Hepatocyte (in vitro differentiated cells): ENCODE measurements around the gene CDC5L. TPM values are rescaled to one million over a fixed set of nuclear protein-coding genes. Genes with fewer than 3 reads are reported as not detected.

ENCODE experiments used
- DNase-seq: peaks from one replicate; pipeline ENCODE4 v3.0.0-alpha.2; 2016; ENCODE audit warnings: low spot score
- H2AFZ ChIP-seq: fragments of 200-600 bp; sonication (generic); 2 replicates; pipeline ENCODE4 v1.6.0; 2016; ENCODE audit warnings: antibody characterized with exemption, mild to moderate bottlenecking
- H3K27ac ChIP-seq: fragments of 200-600 bp; sonication (generic); 2 replicates; pipeline ENCODE4 v1.5.1; 2016; ENCODE audit warnings: mild to moderate bottlenecking
- H3K27me3 ChIP-seq: fragments of 200-600 bp; sonication (generic); 2 replicates; pipeline ENCODE4 v1.6.1; 2016
- H3K36me3 ChIP-seq: fragments of 200-600 bp; sonication (generic); replicated peaks from 2 replicates; pipeline ENCODE4 v1.5.1; 2016; ENCODE audit warnings: low read depth; ENCODE audit not compliant: insufficient read depth
- H3K4me1 ChIP-seq: fragments of 200-600 bp; sonication (generic); 2 replicates; pipeline ENCODE4 v1.5.1; 2016; ENCODE audit warnings: mild to moderate bottlenecking, moderate library complexity; ENCODE audit not compliant: insufficient read depth
- H3K4me2 ChIP-seq: fragments of 200-600 bp; sonication (generic); 2 replicates; pipeline ENCODE4 v1.6.0; 2016
- H3K4me3 ChIP-seq: fragments of 200-600 bp; sonication (generic); 2 replicates; pipeline ENCODE4 v1.5.1; 2016; ENCODE audit warnings: mild to moderate bottlenecking
- H3K79me2 ChIP-seq: fragments of 200-600 bp; sonication (generic); 2 replicates; pipeline ENCODE4 v1.6.0; 2017; ENCODE audit warnings: mild to moderate bottlenecking
- H3K9me2 ChIP-seq: fragments of 200-600 bp; sonication (generic); replicated peaks from 2 replicates; pipeline ENCODE4 v1.6.0; 2017; ENCODE audit warnings: mild to moderate bottlenecking; ENCODE audit not compliant: insufficient read depth
- H3K9me3 ChIP-seq: fragments of 200-600 bp; sonication (generic); 2 replicates; pipeline ENCODE4 v1.5.1; 2016; ENCODE audit warnings: low read depth, mild to moderate bottlenecking
- H4K20me1 ChIP-seq: fragments of 200-600 bp; sonication (generic); 2 replicates; pipeline ENCODE4 v1.6.0; 2016; ENCODE audit warnings: mild to moderate bottlenecking; ENCODE audit not compliant: insufficient read depth, poor library complexity, severe bottlenecking
- CTCF ChIP-seq: fragments of 200-600 bp; sonication (generic); IDR thresholded peaks from 2 replicates; pipeline ENCODE4 v1.5.1; 2016; ENCODE audit warnings: antibody characterized with exemption, mild to moderate bottlenecking; ENCODE audit not compliant: poor library complexity
- EZH2 ChIP-seq: fragments of 200-600 bp; sonication (generic); IDR thresholded peaks from 2 replicates; pipeline ENCODE4 v1.6.1; 2016; ENCODE audit warnings: antibody characterized with exemption, mild to moderate bottlenecking, borderline replicate concordance
- EZH2phosphoT487 ChIP-seq: fragments of 200-600 bp; sonication (generic); IDR thresholded peaks from one replicate; pipeline ENCODE4 v1.6.1; 2018; ENCODE audit warnings: antibody characterized with exemption, mild to moderate bottlenecking, low read depth, moderate library complexity; ENCODE audit not compliant: unreplicated experiment, severe bottlenecking
- WGBS: methylation state at CpG from one replicate; pipeline ENCODE4 v1.1.6; 2016; ENCODE audit warnings: low lambda C conversion rate; ENCODE audit errors: missing lambda C conversion rate; 5-methylcytosine and 5-hydroxymethylcytosine counted together
- polyA plus RNA-seq: library from polyadenylated mRNA; unstranded; fragments of >200 nt; fragmentation: Nextera tagmentation; extraction: Ambion mirVana; gene quantifications from 2 replicates; pipeline ENCODE4 v1.2.1, GENCODE V29; 2016
- total RNA-seq: library from RNA; depleted of rRNA; stranded (reverse); fragments of >200 nt; gene quantifications from 2 replicates; pipeline ENCODE4 v1.2.3, GENCODE V29; 2014

CDC5L gene
- total and polyA plus RNA-seq, 2 experiments from 2014 or later, result 10.0 to 23.1 TPM

GRCh38 chr6:44423306-44423705 lies 35.8 kb downstream of the CDC5L start:
- no peaks in the 10 kb centered on the region for H3K27me3 ChIP-seq
- no peaks in the 10 kb centered on the region for H3K9me2 ChIP-seq
- DNase-seq, result no peak
- H3K79me2 ChIP-seq, result peaks cover 6% of the 10 kb centered on the region
- H3K4me3 ChIP-seq, result no peak overlapping the region
- no peak overlapping the region for H3K27ac ChIP-seq
- TF ChIP-seq EZH2 (no peak), EZH2phosphoT487 (no peak), CTCF (no peak)
- no peak overlapping the region for H3K4me2 ChIP-seq
- H3K9me3 ChIP-seq, result no peaks in the 10 kb centered on the region
- H2AFZ ChIP-seq, result no peak overlapping the region
- H4K20me1 ChIP-seq, result no peaks in the 10 kb centered on the region
- H3K36me3 ChIP-seq, result no peaks in the 10 kb centered on the region
- H3K4me1 ChIP-seq, result no peaks in the 10 kb centered on the region

- H3K4me3 ChIP-seq, result no peak overlapping the region
- no peak overlapping the region for H2AFZ ChIP-seq
- no peak for TF ChIP-seq CTCF
- no peak for TF ChIP-seq EZH2
- H3K27ac ChIP-seq, result no peak overlapping the region
- no peaks in the 10 kb centered on the region for H3K36me3 ChIP-seq
- no peaks in the 10 kb centered on the region for H3K4me1 ChIP-seq
- peaks cover 3% of the 10 kb centered on the region for H3K79me2 ChIP-seq
- no peak overlapping the region for H3K4me2 ChIP-seq
- H4K20me1 ChIP-seq, result no peaks in the 10 kb centered on the region
- H3K9me3 ChIP-seq, result no peaks in the 10 kb centered on the region
- no peak for DNase-seq
- 98% methylated on average over 6 of the region's 6 CpGs for whole genome bisulfite sequencing
- H3K27me3 ChIP-seq, result no peaks in the 10 kb centered on the region
- no peaks in the 10 kb centered on the region for H3K9me2 ChIP-seq
These were observed 38.4 kb downstream of the CDC5L start for GRCh38 chr6:44425951-44426350.

GRCh38 chr6:44428682-44429081 lies 41.2 kb downstream of the CDC5L start:
- no peaks in the 10 kb centered on the region for H3K36me3 ChIP-seq
- no peak for TF ChIP-seq CTCF
- no peak for TF ChIP-seq EZH2
- no peak for TF ChIP-seq EZH2phosphoT487
- WGBS, result 94% methylated on average over 3 of the region's 3 CpGs

GRCh38 chr6:44430326-44430725 lies 42.8 kb downstream of the CDC5L start:
- Histone ChIP-seq H3K4me3 (no peak overlapping the region), H3K9me3 (no peaks in the 10 kb centered on the region), H3K27ac (no peak overlapping the region), H3K4me1 (peaks cover 14% of the 10 kb centered on the region), H3K79me2 (peaks cover 13% of the 10 kb centered on the region), H3K27me3 (no peaks in the 10 kb centered on the region), H3K36me3 (no peaks in the 10 kb centered on the region), H3K9me2 (no peaks in the 10 kb centered on the region), H4K20me1 (no peaks in the 10 kb centered on the region), H2AFZ (no peak overlapping the region), H3K4me2 (no peak overlapping the region)
- WGBS, result 94% methylated on average over 2 of the region's 2 CpGs
- DNase-seq, result no peak
- no peak for TF ChIP-seq EZH2
- no peak for TF ChIP-seq EZH2phosphoT487
- TF ChIP-seq CTCF, result no peak

More at GRCh38 chr6:44428682-44429081, 41.2 kb downstream of the CDC5L start:
- Histone ChIP-seq H3K79me2 (peaks cover 12% of the 10 kb centered on the region), H3K4me1 (peaks cover 14% of the 10 kb centered on the region), H3K27me3 (no peaks in the 10 kb centered on the region), H3K9me2 (no peaks in the 10 kb centered on the region), H3K27ac (no peak overlapping the region), H3K4me3 (no peak overlapping the region), H4K20me1 (no peaks in the 10 kb centered on the region), H3K9me3 (no peaks in the 10 kb centered on the region), H3K4me2 (no peak overlapping the region), H2AFZ (no peak overlapping the region)
- DNase-seq, result no peak
